ENCODE data around the gene ZNF839. TPM values are rescaled to one million over a fixed set of nuclear protein-coding genes. Genes with fewer than 3 reads are reported as not detected.

The ZNF839 gene
- total and polyA plus RNA-seq, 2 experiments from 2014 or later, result 7.9 to 10.0 TPM

- TF ChIP-seq CTCF (conservative IDR thresholded peaks at IDR 0.05; ENCODE audit: low read depth in 2 of 2) (no peak), EZH2 (IDR thresholded peaks at IDR 0.05; ENCODE audit: low read depth, unreplicated experiment) (no peak), ZNF114 (CRISPR knock-in tag; IDR thresholded peaks at IDR 0.05) (no peak), JUNB (IDR thresholded peaks at IDR 0.05; ENCODE audit: unreplicated experiment) (no peak)
Measured at GRCh38 chr14:102344485-102344884, 24.9 kb downstream of the ZNF839 start (continued).

- Mint-ChIP-seq H3K4me1 (no peaks in the 10 kb centered on the region), H3K27ac (no peak overlapping the region), H3K9me3 (no peaks in the 10 kb centered on the region), H3K27me3 (ENCODE audit: insufficient read depth, low read depth, poor library complexity) (peaks cover 4% of the 10 kb centered on the region), H3K4me3 (no peak overlapping the region), H3K36me3 (ENCODE audit: low read depth) (peaks cover 54% of the 10 kb centered on the region)
- TF ChIP-seq REST (IDR thresholded peaks at IDR 0.05; ENCODE audit: unreplicated experiment) (no peak), ETS1 (IDR thresholded peaks at IDR 0.05) (no peak), ZNF462 (CRISPR knock-in tag; IDR thresholded peaks at IDR 0.05) (no peak), EZH2phosphoT487 (IDR thresholded peaks at IDR 0.05; ENCODE audit: unreplicated experiment) (no peak), POLR2AphosphoS5 (IDR thresholded peaks at IDR 0.05; ENCODE audit: low read depth) (no peak), STAT1 (IDR thresholded peaks at IDR 0.05; ENCODE audit: unreplicated experiment) (no peak), CREB1 (CRISPR knock-in tag; IDR thresholded peaks at IDR 0.05; ENCODE audit: low read depth) (no peak), ZNF114 (CRISPR knock-in tag; IDR thresholded peaks at IDR 0.05) (no peak)
- H3K27me3 ChIP-seq (ENCODE audit: insufficient read depth), result no peaks in the 10 kb centered on the region
- H3F3A ChIP-seq (replicated peaks; ENCODE audit: low read depth), result no peaks in the 10 kb centered on the region
- H3K4me1 ChIP-seq (ENCODE audit: insufficient read depth), result no peaks in the 10 kb centered on the region
- no peaks in the 10 kb centered on the region for H4K20me1 ChIP-seq (replicated peaks; ENCODE audit: insufficient read depth)
- no peak overlapping the region for H3K4me3 ChIP-seq
- H2AFZ ChIP-seq, result no peak overlapping the region
- no peaks in the 10 kb centered on the region for H3K9me2 ChIP-seq (ENCODE audit: insufficient read depth)
- no peak for ATAC-seq
- no peak overlapping the region for H3K27ac ChIP-seq (ENCODE audit: low read depth)
- no peaks in the 10 kb centered on the region for H3K79me2 ChIP-seq (replicated peaks; ENCODE audit: insufficient read depth)
- no peak overlapping the region for H3K4me2 ChIP-seq
- no peak for DNase-seq (ENCODE audit: low spot score)
- H3K36me3 ChIP-seq (ENCODE audit: insufficient read depth), result no peaks in the 10 kb centered on the region; the same call in 1 of the 2 replicates
Measured at GRCh38 chr14:102345232-102345631, 25.7 kb downstream of the ZNF839 start.

All from GM23338 (cell line).